Activated T-cell treated with anti-CD3 and anti-CD28 coated beads for 1 hour (primary cell): Measurements from ENCODE around the gene NKIRAS2.
A peak's percentile ranks its signal among the peaks of the same experiment; 100 is the strongest.

Source experiments
- DNase-seq: peaks from one replicate; pipeline ENCODE4 v3.0.0-alpha.2; 2020; ENCODE audit warnings: low read depth

NKIRAS2 gene

GRCh38 chr17:42027590-42027889, 7.7 kb downstream of the NKIRAS2 start:
- no peak for DNase-seq

- DNase-seq = no peak
Measured at GRCh38 chr17:42027961-42028790, 8.3 kb downstream of the NKIRAS2 start.

- DNase-seq = no peak
Measured at GRCh38 chr17:42028791-42029127, 8.9 kb downstream of the NKIRAS2 start.

- DNase-seq = no peak
Measured at GRCh38 chr17:42031584-42031983, 11.7 kb downstream of the NKIRAS2 start.

- no peak for DNase-seq
Measured at GRCh38 chr17:42034059-42034458, 14.2 kb downstream of the NKIRAS2 start.

DNA sequence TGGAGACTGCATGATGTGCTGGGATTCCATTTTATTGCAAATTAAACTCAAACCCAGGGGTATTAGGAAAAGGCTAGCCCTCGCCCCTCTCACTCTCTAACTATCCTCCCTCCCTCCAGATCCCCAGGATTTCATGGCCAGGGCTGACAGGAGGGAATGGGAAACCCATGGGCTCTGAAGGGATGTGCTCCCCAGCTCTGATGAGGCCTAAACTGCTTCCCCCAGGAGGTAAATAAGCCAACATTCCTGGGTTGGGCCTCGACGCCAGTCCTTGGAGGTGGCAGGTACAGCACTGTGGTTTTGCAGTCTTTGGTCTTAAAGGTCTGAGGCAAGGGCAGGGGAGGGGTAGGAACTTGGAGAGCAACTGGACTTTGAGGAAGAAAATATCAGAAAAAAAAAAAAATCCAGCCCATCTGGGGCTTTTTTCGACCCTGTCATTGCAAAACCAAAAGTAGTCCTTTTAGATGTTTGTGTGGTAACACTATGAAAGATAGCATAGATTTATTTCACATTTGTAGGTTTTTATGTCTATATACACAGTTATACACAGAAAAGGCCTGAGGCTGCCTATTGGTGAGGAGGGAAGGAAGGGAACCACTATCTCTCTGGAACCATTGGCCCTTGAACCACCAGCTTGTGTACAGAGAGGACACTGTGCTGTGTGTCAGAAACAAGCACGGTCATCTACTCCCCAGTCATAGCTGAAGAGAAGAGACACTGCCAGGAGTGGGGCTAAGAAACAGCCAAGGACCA, 18.5 kb downstream of the NKIRAS2 start:
- DNase-seq = no peak

DNA sequence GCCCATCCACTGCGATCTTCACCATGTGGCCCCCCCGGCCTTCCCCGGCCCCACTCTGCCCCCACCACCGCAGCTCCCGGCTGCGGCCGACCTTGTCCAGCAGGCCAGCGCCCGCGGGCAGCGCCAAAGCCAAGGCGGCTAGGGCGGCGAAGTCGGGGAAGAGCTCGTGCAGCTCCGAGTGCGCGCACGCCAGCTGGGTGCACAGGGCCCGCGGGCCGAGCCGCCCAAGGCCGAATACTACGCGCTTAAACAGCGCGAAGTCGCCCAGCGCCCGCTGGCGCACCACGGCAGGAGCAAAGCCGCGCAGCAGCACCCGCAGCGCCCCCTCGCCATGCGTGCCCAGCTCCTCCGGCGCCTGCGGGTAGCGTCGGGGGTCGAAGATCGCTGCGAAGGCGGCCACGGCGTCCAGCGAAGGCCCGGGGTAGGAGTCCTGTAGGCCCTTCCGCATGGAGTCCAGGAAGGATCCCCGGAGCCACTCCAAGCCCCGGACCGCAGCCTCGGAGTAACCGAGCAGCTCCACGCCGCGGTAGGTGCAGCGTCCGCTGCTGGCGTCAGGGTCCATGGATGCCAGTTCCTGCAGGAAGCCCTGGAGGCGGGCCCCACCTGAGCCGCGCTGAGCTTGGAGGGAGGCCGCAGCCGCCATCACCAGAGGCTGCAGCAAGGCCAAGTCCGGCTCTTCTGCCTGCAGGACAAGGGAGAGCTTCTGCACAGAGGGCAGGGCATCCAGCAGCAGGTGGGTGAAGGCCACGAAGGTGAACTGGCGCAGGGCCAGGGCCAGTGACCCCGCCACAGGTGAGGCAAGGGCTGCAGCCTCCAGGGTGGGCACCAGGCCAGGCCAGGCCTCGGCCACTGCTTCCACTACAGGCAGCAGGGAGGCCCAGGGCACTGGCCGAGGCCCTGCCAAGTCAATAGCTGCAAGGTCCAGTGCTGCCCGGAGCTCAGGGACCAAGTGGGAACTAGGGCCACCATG, 20.2 kb downstream of the NKIRAS2 start:
- DNase-seq = no peak

DNA sequence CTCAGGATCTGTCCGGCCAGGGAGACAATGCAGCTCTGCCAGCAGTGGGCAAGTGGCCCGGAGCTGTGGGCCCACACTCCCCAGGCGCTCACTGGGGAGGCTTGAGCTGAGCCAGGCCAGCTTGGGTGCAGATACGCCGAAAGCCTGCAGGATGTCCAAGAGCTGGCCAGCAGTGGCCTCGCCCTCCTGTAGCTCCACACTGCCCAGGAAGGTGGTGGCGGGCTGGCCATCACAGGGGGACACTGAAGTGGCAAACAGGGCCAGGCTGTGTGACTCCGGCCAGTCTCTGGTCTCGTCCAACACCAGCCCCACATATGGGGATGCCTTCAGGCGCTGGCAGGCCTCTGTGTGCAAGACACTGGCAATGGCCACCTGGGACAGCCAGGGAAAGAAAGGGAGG, 20.9 kb downstream of the NKIRAS2 start:
- DNase-seq = no peak

GRCh38 chr17:42041619-42042018, 21.7 kb downstream of the NKIRAS2 start:
- no peak for DNase-seq

- no peak for DNase-seq
Measured at GRCh38 chr17:42042598-42043319, 22.9 kb downstream of the NKIRAS2 start.

GRCh38 chr17:42045719-42046118, 25.8 kb downstream of the NKIRAS2 start:
- no peak for DNase-seq

DNA sequence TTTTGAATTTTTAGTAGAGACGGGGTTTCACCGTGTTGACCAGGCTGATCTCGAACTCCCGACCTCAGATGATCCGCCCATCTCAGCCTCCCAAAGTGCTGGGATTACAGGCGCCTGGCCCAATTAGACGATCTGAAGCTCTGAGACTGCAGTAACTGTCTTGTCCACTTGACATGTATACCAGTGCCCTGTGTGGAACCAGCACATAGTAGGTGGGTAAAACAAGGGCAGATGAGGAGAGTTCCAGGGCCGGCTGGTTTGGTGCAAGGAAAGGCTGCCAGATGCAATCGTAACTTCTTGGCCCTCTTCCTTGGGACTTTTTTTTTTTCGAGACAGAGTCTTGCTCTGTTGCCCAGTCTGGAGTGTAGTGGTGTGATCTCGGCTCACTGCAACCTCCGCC, 27.5 kb downstream of the NKIRAS2 start:
- no peak for DNase-seq

DNA sequence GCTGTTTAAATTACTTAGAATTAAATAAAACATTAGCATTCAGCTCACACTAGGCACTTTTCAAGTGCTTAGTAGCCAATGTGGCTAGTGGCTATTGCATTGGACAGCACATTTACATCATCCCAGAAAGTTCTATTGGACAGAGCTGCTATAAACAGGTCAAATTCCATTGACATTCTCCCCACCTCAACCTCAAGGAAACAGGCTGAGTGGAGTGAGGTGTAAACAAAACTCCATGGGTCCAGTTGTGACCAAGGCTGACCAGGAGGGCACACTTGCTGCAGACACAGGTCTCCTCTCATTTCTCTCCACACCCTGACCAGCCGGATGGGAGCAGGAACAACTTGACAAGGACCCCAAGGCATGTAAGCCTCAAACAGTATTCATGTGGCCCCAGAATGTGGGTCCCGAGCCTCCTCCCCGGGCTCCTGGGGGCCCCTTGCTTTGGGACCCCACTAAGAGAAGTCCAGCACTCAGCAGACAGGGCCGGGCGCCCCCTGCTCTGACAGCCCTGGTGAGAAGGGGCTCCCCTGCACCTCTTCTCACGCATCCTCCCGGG, 30.0 kb downstream of the NKIRAS2 start:
- DNase-seq = no peak

DNA sequence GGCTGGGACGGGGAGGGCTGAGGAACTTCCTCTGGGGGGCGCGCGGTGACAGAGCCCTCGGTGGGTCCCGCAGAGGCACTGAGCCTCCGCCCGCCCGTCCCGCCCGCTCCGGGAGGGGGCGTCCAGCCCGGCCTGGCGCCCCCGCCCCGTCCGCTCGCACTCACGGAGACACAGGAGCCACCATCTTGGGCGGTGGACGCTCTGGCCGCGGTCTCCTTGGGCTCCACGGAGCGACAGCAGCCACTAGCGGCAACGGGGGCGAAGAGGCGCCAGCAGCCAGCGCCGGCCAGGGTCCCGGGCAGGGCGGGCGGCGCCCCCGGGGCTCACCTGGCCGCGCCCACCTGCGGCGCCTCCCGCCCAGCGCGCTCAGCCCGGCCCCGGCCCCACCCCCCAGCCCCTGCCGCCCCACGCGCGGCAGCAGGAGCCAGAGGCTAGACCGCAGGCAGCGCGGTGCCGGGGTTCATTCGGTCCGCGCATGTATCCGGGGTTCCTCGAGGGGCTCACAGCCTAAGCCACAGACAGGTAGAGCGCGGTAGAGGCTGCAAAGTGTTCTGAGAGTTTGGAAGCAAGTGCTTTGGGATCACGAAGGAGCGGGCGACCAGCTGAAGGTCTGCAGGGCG, 30.6 kb downstream of the NKIRAS2 start, which contains the start of gene C17orf113:
C17orf113 (minus strand) TSS at position 209 of the 620 bp plus-strand sequence. CDS start 7,225 bp downstream, outside the sequence.
- peak; percentile 46 for DNase-seq

- no peak for DNase-seq
Measured at GRCh38 chr17:42051013-42051400, 31.1 kb downstream of the NKIRAS2 start.

- DNase-seq = no peak
Measured at GRCh38 chr17:42051645-42052044, 31.8 kb downstream of the NKIRAS2 start.

DNA sequence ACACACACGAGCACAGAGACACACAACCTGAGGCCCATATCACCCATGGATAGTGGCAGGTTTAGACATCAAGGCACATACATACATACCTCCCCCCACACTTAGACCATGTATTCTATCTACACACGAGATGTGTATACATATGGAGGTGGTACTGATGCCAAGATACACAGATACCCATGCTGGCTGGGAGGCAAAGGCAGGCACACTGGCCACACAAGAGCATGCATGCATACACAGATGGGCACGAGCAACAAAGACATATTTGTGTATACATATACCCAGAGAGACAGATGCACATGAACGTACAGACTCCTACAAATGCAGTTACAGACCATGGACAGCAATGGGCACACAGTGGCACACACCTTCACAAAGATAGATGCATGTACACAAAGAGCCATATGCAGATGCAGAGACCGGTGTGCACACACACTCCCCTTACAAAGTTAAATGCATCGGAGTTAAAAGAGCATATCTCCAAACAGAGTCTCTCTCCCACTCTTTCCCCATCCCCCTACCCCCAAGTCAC, 32.5 kb downstream of the NKIRAS2 start:
- DNase-seq = no peak

GRCh38 chr17:42053731-42054500, 34.0 kb downstream of the NKIRAS2 start:
- DNase-seq = no peak

- no peak for DNase-seq
Measured at GRCh38 chr17:42055027-42055426, 35.1 kb downstream of the NKIRAS2 start.

DNA sequence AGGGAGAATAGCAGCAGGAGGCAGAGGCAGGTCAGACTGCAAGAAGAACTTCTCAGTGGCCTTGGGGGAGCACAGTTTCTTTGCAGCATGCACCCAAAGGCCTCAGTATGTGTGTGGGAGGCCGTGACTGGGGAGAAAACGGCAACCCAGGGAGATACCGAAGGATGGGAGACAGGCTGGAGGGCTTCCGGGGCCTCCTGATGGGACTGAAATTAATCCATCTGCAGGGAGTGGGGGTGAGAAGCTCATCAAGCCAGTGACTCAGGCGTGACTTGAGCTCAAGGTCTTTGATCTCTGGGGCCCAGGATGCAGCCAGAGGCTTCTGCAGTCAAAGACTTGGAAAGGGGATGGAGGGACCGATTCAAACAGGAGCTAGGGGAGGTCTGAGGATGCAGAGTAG, 35.6 kb downstream of the NKIRAS2 start:
- DNase-seq = no peak
